ENCODE data around the gene IL20RA.

The IL20RA gene

DNA sequence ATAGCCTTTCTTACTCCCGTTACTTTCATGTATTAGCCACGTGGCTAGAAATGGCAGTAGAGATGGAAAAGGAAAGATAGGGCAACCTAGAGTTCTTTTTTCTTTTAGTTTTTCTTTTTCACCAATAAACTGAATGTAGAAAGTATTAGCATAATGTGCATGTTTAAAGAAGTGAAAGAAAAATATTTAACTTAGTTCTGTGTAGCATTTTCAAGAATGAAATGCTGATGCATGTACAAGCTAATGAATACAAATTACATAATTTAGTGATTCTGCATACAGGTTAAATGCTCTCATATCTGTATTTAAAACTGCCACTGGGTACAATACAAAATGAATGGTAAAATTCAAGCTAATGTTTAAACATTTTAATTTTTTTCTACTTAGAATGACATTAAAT is 22.6 kb upstream of the IL20RA start:
- H3K4me3 ChIP-seq (ENCODE audit: low read length) = no peak overlapping the region
- TF ChIP-seq, protein P1, sequence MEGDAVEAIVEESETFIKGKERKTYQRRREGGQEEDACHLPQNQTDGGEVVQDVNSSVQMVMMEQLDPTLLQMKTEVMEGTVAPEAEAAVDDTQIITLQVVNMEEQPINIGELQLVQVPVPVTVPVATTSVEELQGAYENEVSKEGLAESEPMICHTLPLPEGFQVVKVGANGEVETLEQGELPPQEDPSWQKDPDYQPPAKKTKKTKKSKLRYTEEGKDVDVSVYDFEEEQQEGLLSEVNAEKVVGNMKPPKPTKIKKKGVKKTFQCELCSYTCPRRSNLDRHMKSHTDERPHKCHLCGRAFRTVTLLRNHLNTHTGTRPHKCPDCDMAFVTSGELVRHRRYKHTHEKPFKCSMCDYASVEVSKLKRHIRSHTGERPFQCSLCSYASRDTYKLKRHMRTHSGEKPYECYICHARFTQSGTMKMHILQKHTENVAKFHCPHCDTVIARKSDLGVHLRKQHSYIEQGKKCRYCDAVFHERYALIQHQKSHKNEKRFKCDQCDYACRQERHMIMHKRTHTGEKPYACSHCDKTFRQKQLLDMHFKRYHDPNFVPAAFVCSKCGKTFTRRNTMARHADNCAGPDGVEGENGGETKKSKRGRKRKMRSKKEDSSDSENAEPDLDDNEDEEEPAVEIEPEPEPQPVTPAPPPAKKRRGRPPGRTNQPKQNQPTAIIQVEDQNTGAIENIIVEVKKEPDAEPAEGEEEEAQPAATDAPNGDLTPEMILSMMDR (IDR thresholded peaks at IDR 0.05; ENCODE audit: insufficient read depth, low read depth, low read length, missing control alignments) = no peak
- DNase-seq (ENCODE audit: low read depth) = no peak

DNA sequence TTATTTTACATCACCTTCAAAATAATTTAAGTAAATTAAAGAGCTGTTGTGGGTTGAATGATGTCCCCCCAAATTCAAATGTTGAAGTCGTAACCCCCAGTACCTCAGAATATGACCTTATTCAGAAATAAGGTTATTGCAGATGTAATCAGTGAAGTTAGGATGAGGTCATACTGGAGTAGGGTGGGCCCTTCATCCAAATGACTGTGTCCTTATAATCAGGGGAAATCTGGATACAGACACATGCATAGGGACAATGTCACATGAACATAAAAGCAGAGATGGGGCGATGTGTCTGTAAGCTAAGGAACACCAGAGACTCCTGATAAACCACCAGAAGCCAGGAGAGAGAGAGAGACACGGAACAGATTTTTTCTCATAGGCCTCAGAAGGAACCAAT is 13.3 kb upstream of the IL20RA start:
- TF ChIP-seq, protein P1 (IDR thresholded peaks at IDR 0.05; ENCODE audit: insufficient read depth, low read depth, low read length, missing control alignments) = no peak
- no peak overlapping the region for H3K4me3 ChIP-seq (ENCODE audit: low read length)
- DNase-seq (ENCODE audit: low read depth) = no peak

DNA sequence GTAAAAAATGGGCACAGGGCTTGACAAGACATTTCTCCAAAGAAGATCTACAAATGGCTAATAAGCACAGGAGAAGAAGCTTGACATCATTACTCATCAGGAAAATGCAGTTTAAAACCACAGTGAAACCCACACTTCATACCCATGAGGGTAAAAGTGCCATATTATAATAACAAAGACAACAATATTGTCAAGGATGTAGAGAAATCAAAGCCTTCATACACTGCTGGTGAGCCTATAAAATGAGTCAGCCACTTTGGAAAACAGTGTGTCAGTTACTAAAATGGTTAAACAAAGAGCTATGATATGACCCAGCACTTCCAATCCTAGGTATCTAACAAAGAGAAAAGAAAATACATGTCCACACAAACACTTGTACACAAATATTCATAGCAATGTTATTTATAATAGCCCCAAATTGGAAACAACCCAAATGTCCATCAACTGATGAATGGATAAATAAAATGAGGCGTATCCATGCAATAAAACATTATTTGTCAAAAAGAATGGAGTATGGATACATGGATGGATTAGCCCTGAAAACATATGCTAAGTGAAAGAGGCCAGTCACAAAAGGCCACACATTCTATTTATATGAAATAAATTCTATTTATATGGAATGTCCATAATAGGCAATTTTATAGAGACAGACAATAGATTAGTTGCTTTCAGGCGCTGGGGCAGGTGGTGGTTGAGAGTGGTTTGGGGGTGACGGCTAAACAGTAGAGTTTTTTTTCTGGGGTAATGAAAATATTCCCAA is 11.5 kb upstream of the IL20RA start:
- H3K4me3 ChIP-seq (ENCODE audit: low read length) = no peak overlapping the region
- TF ChIP-seq, protein P1 (IDR thresholded peaks at IDR 0.05; ENCODE audit: insufficient read depth, low read depth, low read length, missing control alignments) = no peak
- DNase-seq (ENCODE audit: low read depth) = peak; percentile 58

DNA sequence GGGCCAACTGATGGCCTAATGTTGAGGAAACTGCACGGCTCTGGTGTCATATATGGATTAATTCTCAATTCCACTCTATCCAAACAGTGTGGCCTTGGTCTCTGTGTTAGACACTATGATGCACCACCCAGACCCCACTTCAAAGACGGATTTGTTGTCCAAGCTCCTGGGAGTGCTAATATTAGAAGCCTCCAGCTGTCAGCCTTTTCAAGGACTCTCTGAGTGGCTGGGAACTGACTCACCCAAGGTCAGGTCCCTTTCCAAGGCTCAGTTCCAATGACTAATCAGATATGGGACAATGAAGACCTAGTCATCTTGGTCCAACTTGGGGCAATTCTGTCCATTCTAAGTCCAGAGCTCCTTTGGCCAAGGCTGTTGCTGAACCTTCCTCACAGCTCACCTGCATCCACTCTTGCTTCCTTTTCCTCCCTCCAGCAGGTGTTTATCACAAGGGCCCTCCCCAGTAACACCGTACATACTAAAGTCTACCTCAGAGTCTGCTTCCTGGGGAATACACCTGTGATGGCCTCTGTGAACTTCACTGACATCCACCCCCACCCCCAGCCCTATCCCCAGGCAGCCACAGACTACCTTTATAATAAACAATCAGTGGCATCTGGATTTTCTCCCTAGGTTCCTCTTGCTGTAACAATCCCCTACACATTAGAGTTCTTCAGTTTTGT is 7.2 kb upstream of the IL20RA start:
- TF ChIP-seq, protein P1 (IDR thresholded peaks at IDR 0.05; ENCODE audit: insufficient read depth, low read depth, low read length, missing control alignments) = no peak
- H3K4me3 ChIP-seq (ENCODE audit: low read length) = no peak overlapping the region
- DNase-seq (ENCODE audit: low read depth) = no peak

DNA sequence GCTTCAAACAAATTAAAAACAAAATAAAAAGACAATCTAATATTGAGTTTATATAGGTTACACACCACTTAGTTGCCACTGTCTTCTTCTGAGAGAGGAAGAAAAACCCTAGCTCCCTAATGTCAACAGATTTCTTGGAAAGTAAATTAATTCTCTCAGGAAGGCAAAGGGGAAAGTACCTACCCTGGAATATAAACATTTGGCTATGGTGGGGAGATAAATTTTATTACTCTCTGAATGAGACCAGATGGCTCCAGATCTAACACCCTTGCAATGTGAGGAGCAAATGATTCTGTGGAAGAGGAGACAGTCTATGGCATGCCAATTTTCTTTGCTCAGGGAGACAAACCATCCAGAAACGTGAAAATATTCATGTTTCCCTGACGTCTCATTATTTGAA is 4.3 kb upstream of the IL20RA start:
- H3K4me3 ChIP-seq (ENCODE audit: low read length) = no peak overlapping the region
- no peak for DNase-seq (ENCODE audit: low read depth)
- TF ChIP-seq, protein P1 (IDR thresholded peaks at IDR 0.05; ENCODE audit: insufficient read depth, low read depth, low read length, missing control alignments) = no peak

DNA sequence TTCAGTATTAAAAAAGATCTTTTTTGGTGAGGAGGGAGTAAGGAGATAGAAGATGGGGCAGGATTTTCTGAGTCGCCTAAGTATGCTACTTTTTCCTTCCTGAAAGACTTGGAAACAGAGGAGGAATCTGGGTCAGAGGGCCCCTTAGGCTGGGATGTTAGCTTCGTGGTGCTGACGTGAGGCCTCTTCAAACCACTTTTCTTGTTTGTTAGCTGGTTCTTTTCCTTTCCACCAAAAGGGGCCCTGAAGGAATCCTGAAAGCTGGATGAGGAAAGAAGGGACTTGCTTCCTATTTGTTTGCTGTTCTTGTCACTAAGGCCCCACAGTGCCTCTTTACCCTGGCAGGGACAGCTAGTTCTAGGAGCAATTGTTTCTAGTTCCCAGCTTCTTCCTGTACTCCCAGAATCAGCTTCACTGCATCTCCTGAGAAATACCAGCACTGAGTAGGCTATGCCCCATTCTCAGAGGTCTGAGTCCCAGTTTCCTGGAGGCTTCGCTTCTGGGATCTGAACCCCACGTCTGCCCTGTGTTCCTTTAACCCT is 2.2 kb upstream of the IL20RA start:
- H3K4me3 ChIP-seq (ENCODE audit: low read length) = no peak overlapping the region
- TF ChIP-seq, protein P1 (IDR thresholded peaks at IDR 0.05; ENCODE audit: insufficient read depth, low read depth, low read length, missing control alignments) = no peak
- DNase-seq (ENCODE audit: low read depth) = no peak

Data from epithelial cell of esophagus (primary cell).